ENCODE data around the gene TOP3B. TPM values are rescaled to one million over a fixed set of nuclear protein-coding genes. Genes with fewer than 3 reads are reported as not detected.
A peak's percentile ranks its signal among the peaks of the same experiment; 100 is the strongest.

The TOP3B gene
- total RNA-seq, 1 experiment from 2014 or later: 42.4 TPM

DNA sequence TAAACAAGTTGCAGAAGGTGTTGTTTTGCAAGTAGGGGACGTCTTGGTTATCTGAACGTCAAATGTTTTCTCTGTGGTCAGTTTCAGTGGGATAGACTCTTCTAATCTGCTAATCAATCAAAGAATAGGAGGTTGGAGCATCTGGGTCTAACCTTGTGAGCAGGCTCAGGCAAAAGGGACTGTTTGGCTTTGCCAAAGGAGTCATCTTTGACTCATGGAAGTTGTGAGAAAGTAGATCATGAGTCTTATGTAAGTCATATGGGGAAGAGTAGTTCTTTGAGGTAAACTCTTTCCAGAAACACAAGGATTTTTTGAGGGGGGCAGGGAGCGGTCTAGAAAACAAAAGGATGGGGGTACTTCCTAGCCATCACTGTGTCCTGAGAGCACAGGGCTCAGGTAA, 27.1 kb upstream of the TOP3B start:
- Histone ChIP-seq H3K79me2 (ENCODE audit: low read length) (no peaks in the 10 kb centered on the region), H3K27me3 (ENCODE audit: low read length) (no peaks in the 10 kb centered on the region), H2AFZ (ENCODE audit: low read length) (no peak overlapping the region), H4K20me1 (ENCODE audit: low read length) (no peaks in the 10 kb centered on the region), H3K4me1 (ENCODE audit: insufficient read depth, low read length) (no peaks in the 10 kb centered on the region), H3K9me3 (ENCODE audit: low read length) (no peaks in the 10 kb centered on the region), H3K9ac (ENCODE audit: low read length) (no peak overlapping the region), H3K9me2 (replicated peaks; ENCODE audit: low read length) (no peaks in the 10 kb centered on the region), H3F3A (ENCODE audit: low read length, unreplicated experiment) (no peaks in the 10 kb centered on the region), H3K4me3 (ENCODE audit: low read length) (no peak overlapping the region), H3K4me2 (ENCODE audit: low read length) (no peak overlapping the region), H3K36me3 (ENCODE audit: low read depth, low read length) (no peaks in the 10 kb centered on the region), H3K27ac (ENCODE audit: low read length) (no peak overlapping the region)
- no peak for ATAC-seq
- ChIA-PET CTCF (no interaction called here), POLR2A (ENCODE audit: unreplicated experiment) (no interaction called here)
- intact Hi-C loops (cut with micrococcal nuclease): no loop called here
- BruUV-seq (replicated peaks): no TSS peak
- TF ChIP-seq, protein P1, sequence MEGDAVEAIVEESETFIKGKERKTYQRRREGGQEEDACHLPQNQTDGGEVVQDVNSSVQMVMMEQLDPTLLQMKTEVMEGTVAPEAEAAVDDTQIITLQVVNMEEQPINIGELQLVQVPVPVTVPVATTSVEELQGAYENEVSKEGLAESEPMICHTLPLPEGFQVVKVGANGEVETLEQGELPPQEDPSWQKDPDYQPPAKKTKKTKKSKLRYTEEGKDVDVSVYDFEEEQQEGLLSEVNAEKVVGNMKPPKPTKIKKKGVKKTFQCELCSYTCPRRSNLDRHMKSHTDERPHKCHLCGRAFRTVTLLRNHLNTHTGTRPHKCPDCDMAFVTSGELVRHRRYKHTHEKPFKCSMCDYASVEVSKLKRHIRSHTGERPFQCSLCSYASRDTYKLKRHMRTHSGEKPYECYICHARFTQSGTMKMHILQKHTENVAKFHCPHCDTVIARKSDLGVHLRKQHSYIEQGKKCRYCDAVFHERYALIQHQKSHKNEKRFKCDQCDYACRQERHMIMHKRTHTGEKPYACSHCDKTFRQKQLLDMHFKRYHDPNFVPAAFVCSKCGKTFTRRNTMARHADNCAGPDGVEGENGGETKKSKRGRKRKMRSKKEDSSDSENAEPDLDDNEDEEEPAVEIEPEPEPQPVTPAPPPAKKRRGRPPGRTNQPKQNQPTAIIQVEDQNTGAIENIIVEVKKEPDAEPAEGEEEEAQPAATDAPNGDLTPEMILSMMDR (conservative IDR thresholded peaks at IDR 0.05; ENCODE audit: low read depth, low read length): no peak
- TF ChIP-seq EZH2 (IDR thresholded peaks at IDR 0.05; ENCODE audit: low read length, unreplicated experiment) (no peak), EZH2phosphoT487 (IDR thresholded peaks at IDR 0.05; ENCODE audit: borderline replicate concordance, low read length) (no peak)
- DNase-seq: peak; percentile 37

DNA sequence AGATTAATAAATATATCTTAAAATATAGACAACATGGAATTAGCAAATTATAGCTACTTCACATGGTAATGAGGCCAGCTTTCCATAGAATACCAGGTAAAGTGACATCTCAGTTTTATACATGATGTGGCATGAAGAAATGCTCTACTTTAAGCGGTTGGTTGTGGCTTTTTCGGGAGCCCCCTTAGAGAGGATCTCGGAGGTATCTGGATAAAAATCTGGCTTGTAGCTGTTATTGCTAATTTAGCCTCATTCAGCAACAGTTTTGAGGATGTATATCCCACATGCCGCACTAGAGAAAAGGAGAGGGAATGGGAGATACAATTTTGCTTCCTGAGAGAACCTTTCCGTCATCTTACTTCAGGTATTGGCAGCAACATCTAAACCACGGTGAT, 24.0 kb upstream of the TOP3B start:
- Histone ChIP-seq H3K79me2 (ENCODE audit: low read length) (no peaks in the 10 kb centered on the region), H3K9me3 (ENCODE audit: low read length) (no peaks in the 10 kb centered on the region), H3K27ac (ENCODE audit: low read length) (no peak overlapping the region), H4K20me1 (ENCODE audit: low read length) (no peaks in the 10 kb centered on the region), H3K4me1 (ENCODE audit: insufficient read depth, low read length) (no peaks in the 10 kb centered on the region), H3K4me2 (ENCODE audit: low read length) (no peak overlapping the region), H3K9me2 (replicated peaks; ENCODE audit: low read length) (no peaks in the 10 kb centered on the region), H3K27me3 (ENCODE audit: low read length) (peaks cover 9% of the 10 kb centered on the region; the same call in 1 of the 2 replicates), H3F3A (ENCODE audit: low read length, unreplicated experiment) (no peaks in the 10 kb centered on the region), H3K4me3 (ENCODE audit: low read length) (no peak overlapping the region), H3K9ac (ENCODE audit: low read length) (no peak overlapping the region), H2AFZ (ENCODE audit: low read length) (no peak overlapping the region), H3K36me3 (ENCODE audit: low read depth, low read length) (no peaks in the 10 kb centered on the region)
- intact Hi-C loops (cut with micrococcal nuclease): no loop called here
- TF ChIP-seq, protein P1 (conservative IDR thresholded peaks at IDR 0.05; ENCODE audit: low read depth, low read length): no peak
- TF ChIP-seq EZH2 (IDR thresholded peaks at IDR 0.05; ENCODE audit: low read length, unreplicated experiment) (no peak), EZH2phosphoT487 (IDR thresholded peaks at IDR 0.05; ENCODE audit: borderline replicate concordance, low read length) (no peak)
- ChIA-PET CTCF (interaction anchor here (0.6 kb wide), 1 partner anchor 127 kb away, joined by 4 read pairs; no protein-coding TSS in a partner anchor), POLR2A (ENCODE audit: unreplicated experiment) (no interaction called here)
- no peak for ATAC-seq
- no TSS peak for BruUV-seq (replicated peaks)
- DNase-seq: no peak

DNA sequence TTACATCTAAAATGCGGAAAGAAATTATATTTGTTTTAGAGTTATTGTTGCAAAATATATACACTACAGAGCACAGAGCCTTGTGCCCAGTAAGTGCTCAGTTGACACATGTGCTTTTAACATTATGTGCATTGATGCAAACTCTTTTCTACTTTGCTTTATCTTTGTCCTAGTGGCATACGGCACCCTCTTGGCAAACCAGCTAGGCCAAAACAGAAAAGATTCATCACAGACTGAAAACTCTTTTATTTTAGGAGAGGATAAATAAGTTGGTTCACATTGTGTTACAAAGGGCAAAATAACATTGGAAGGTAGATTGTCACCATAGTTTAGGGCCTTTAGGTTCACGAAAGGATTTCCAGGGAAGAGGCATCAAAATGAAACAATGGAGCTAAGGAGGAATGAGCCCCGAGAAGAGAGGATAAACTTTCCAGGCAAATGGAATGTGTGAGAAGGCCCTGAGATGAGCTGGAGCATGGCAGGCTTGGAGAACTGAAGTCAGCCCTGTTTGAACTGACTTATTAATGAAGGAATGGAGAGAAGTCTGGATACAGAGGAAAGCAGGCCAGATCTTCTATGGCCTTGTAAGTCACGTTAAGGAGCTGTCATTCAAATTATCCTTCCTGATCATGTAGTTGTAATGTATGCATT, 23.5 kb upstream of the TOP3B start:
- intact Hi-C loops (cut with micrococcal nuclease): no loop called here
- Histone ChIP-seq H3K36me3 (ENCODE audit: low read depth, low read length) (no peaks in the 10 kb centered on the region), H3K4me2 (ENCODE audit: low read length) (no peak overlapping the region), H2AFZ (ENCODE audit: low read length) (no peak overlapping the region), H3K27me3 (ENCODE audit: low read length) (peaks cover 14% of the 10 kb centered on the region), H3K9ac (ENCODE audit: low read length) (no peak overlapping the region), H4K20me1 (ENCODE audit: low read length) (no peaks in the 10 kb centered on the region), H3K4me1 (ENCODE audit: insufficient read depth, low read length) (no peaks in the 10 kb centered on the region), H3K4me3 (ENCODE audit: low read length) (no peak overlapping the region), H3K9me3 (ENCODE audit: low read length) (no peaks in the 10 kb centered on the region), H3K9me2 (replicated peaks; ENCODE audit: low read length) (no peaks in the 10 kb centered on the region), H3K27ac (ENCODE audit: low read length) (no peak overlapping the region), H3F3A (ENCODE audit: low read length, unreplicated experiment) (no peaks in the 10 kb centered on the region), H3K79me2 (ENCODE audit: low read length) (no peaks in the 10 kb centered on the region)
- no peak for TF ChIP-seq EZH2 (IDR thresholded peaks at IDR 0.05; ENCODE audit: low read length, unreplicated experiment)
- ChIA-PET CTCF (interaction anchor here (0.6 kb wide), 1 partner anchor 128 kb away, joined by 4 read pairs; no protein-coding TSS in a partner anchor), POLR2A (ENCODE audit: unreplicated experiment) (no interaction called here)
- no TSS peak for BruUV-seq (replicated peaks)
- ATAC-seq (no peak), DNase-seq (no peak)

All from PC-3 (cell line).